Activated T-helper 9 cell treated with anti-CD3 and anti-CD28 coated beads, Interleukin-2, amount 50 U/mL, for 16 hours (primary cell): ENCODE results near the gene MRPL53.
"Not testable (repeated sequence)": the region's sequence is repeated elsewhere in the genome, so short reads cannot be mapped to it uniquely, and the experiment has no call there.

Source experiments
- DNase-seq: peaks from one replicate; pipeline ENCODE4 v3.0.0-alpha.2; 2020; ENCODE audit warnings: low read depth

The MRPL53 gene

DNA sequence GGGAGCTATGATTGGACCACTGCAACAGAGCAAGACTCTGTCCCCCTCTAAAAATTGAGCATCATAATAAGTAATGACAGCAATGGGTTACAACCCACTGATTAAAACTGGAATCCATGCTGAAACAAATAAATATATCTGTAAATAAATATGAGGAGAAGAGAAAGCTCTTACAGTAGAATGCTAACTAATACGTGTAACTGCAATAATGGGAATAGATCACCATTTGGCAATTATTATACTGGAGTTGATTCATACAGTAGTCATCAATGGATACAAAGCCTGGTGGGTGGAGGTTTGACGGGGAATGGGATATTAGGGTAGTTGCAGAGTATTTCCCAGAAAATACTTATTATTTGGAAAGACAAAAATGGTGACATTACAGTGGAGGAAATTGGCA, 23.7 kb downstream of the MRPL53 start:
- no peak for DNase-seq

DNA sequence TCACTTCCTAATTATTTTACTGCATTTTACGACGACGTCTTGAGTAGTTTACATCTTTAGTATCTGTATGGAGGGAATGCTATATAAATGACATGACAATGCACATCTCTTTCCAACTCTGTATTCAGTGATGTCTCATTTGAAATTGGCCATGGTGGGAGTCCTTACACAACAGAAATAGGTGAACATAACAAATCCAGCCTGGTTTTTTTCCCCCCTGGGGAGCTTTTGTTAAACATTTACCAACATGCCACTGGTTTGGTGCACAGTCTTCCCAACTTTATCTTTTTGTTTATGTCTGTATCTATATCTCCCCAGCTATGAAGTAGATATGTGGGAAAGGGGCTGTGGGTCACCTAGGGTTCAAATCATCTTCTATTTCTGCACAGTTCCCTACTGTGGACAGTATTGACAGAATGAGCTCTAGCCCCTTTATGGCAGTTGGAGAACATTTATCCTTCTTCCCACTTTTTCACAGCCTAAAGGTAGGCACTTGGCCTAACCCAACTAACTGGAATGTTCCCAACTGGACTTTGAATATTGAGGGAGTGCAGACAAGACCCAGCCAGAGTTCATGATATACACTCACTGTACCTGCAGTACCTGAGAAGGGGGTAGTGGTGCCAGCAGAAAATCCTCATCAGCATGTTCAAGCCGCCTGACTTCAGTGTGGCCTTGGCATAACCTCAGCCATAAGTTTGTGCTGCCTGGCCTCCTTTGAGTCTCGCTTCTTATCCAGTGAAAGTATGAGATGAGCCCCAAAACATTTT, 25.1 kb downstream of the MRPL53 start:
- DNase-seq: no peak

DNA sequence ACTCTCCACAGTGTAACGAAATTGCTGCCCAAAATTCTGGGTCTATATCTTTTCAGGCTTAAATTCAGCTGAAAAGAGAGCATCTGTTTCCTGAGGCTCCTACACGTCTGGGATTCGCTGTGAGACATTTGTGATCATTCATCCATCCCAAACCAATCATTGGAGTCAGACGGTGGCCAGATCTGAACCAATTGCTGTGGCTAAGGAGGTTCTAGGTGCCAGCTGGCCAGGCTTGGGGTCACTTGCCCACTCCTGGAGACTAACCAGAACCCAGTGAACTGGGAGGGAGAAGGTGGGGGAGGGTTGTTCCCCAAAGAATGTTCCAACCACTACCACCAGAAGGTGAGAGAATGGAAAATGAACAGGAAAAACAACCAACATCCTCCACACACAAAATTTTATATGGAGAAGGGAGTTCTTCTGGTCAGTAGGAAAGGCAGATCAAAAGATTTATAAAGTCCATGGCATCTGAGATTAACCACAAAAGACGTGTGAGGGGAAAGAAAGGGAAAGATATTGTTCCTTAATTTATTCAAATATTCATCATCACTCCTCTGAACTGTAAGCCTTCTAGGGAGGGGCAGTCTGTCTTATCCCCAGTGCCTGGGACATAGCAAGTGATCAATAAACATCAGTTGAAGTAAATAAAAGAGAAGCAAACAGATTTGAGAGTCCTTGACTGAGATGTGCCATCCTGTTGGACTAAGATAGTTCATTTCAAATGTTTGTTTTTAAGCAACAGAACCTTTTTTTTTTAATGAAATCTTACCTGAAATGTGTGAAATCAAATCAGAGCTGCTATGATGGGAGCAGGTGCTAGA, 27.8 kb downstream of the MRPL53 start:
- no peak for DNase-seq

DNA sequence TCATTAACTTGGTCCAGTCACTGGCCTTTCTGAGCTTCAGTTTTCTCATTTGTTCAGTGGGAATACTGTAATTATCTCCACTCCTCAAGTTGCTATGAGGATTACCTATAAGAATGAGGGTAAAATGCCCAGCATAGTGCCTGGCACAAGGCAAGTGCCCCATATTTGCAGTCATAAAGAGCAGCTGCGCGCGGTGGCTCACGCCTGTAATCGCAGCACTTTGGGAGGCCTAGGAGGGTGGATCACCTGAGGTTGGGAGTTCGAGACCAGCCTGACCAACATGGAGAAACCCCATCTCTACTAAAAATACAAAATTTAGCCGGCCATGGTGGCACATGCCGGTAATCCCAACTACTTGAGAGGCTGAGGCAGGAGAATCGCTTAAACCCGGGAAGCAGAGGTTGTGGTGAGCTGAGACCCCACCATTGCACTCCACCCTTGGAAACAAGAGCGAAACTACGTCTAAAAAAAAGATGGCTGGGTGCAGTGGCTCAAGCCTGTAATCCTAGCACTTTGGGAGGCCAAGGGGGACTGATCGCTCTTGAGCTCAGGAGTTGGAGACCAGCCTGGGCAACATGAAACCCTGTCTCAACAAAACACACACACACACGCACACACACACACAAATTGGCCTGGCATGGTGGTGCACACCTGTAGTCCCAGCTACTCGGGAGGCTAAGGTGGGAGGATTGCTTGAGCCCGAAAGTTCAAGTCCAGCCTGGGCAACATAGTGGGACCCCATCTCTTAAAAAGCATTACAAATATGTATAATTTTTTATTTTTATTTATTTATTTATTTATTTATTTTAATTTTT, 29.8 kb downstream of the MRPL53 start:
- DNase-seq: not testable (repeated sequence)

DNA sequence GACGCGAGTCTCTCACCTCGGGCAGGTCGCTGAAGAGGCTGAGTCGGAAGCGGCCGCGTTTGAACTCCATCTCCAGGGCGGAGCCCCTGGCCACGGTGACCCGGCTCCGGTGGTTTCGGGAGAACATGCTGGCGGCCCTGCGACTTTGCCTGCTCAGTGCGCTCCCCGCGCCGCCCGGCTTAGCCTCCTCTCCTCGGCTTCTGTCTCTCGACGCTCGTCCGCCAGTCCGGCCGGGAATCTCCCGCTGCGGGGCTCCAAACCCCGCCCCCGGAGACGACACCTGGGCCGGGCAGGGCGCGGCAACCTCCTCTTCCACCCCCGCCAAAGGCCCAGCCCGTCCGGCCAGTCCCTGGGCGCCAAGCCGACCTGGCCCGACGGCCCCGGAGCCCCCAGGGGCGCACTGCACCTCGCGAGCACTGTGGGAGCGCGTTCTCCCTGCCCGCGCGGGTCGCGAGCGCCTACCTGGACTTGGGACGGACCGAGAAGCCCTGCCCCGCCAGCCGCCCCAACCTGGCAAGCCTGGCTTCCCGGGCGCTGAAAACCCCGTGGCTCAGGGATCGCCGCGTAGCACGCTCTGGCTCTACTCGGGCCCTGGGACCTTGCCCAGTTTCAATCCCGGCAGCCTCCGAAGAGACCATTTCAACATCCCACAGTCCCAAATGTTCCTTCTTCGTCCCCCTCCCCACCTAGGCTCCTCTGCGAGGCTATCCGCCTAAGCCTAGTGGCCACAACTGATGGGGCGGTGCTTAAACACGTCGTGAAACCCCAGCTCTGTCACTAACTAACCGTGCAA, 30.6 kb downstream of the MRPL53 start, which contains the start of gene RTKN:
RTKN (minus strand) TSS at position 248 of the 793 bp plus-strand sequence; CDS start at position 127, 121 bp downstream.
- no peak for DNase-seq

DNA sequence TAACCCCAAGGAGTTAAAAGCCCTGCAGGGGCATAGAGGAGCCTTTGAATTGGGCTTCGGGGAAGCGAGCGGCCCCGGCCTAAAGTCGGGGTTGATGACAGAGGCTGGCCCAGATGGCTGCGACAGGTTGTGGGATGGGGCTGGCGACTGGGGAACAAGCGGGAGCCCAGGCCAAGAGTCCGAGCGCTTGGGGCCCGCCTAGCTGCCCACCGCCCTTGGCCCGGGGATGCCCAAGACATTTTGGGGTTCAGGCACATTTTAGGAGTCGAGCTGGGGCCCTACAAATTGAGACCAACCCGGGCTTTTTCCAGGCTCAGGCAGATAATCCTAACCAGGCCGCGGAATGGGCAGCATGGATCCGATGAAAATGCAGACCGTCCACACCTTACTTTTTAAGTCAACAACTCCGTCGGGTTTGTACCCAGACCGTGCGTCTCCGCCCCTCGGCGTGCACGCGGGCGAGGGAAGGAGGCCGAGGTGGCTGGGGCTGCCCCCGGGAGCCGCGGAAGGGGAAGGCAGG, 31.2 kb downstream of the MRPL53 start:
- no peak for DNase-seq

DNA sequence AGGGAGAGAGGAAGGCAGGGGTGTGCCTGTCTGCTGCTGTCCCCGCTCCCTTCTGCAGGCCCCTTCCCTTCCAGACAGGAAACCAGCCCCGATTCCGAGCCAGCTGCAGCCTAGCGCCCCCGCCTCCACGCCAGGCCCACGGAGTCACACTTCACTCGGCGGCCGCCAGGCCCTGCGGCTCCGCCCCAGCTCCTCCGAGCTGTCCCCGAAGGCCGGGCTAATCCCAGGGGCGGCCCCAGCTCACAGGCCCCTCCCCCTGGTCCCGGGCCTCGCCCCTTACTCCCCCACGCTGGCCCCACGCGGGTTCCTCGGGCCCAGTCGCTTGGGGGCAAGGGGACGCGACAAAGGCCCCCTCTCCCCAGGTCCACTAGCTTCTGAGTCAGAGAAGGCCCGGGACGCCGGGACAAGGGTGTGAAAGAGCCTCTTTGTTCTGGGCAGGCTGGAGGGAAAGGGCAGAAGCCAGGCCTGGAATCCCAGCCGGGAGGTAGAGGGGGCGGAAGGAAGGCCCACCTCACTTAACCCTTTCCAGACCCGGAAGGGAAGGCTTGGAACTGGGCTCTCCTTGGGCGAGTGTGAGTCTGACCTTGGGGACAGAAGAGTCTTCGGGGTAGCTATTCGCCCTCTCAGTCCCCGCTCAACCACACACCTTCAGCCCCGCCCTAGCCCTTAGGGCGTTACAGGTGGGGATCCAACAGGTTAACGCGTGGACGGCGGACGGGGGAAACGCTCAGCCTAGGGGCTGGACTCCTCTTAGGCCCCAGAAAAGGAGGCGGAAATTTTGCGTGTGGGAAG, 31.9 kb downstream of the MRPL53 start:
- DNase-seq: no peak

DNA sequence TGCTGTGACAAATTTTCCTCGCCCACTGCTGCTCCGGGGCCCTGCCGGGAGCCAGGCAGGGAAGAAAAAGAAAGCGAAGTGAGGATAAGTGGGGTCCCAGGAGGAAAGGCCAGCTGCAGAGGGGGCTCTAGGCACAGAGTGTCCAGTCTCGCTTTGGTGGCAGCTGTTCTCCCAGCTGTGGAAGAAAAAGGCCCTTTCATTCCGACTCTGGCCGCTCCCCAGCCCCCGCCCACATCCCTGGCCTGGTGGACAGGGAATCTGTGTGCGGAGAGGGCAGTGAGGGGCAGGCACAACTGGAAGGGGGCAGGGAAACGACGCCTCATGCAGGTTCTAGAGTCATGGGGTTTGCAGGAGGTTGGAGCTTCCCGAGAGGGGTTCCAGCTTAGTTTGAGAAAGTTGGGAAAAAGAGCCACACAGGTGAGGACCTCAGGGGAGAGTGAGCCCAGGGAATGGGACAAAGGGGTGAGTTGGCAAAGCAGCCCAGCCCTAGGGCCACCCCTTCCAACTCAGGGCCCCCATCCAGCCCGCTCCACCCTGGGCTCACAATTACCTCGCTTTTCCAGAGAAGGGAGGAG, 32.6 kb downstream of the MRPL53 start:
- DNase-seq: no peak

DNA sequence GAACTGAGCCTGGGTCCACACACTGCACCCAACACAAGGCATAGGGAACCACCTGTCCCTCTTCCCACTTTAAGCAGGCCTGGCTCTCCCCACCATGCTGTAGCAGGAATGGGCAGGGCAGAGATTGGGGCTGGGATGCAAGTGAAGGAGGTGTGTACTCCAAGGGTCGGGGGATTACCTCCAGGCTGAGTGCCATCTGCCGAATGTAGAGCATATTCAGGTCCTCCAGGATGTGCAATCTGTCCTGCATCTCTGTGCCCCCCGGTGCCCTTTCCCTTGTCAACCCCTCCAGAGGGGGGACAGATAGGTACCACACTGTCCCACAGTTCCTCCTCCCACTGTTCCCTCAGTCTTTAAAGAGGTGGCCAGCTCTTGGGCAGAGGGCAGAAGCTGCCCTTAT, 33.1 kb downstream of the MRPL53 start:
- DNase-seq: no peak

DNA sequence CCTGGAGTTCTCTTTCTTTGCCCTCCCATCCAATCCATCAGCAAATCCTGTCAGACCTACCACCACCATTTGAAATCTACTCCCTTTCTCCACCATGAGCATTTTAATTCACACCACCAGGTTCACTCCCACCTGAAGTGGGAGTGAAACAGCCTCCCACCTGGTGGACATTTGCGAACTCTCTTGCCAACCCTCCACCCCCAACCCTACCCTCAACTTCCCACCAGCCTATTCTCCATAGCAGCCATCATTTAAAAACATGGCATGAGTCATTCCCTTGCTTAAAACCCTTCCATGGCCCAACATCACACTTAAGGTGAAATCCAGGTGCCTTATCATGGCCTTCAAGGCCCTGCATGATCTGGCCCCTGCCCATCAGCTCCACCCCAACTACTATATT, 34.2 kb downstream of the MRPL53 start:
- DNase-seq: no peak

DNA sequence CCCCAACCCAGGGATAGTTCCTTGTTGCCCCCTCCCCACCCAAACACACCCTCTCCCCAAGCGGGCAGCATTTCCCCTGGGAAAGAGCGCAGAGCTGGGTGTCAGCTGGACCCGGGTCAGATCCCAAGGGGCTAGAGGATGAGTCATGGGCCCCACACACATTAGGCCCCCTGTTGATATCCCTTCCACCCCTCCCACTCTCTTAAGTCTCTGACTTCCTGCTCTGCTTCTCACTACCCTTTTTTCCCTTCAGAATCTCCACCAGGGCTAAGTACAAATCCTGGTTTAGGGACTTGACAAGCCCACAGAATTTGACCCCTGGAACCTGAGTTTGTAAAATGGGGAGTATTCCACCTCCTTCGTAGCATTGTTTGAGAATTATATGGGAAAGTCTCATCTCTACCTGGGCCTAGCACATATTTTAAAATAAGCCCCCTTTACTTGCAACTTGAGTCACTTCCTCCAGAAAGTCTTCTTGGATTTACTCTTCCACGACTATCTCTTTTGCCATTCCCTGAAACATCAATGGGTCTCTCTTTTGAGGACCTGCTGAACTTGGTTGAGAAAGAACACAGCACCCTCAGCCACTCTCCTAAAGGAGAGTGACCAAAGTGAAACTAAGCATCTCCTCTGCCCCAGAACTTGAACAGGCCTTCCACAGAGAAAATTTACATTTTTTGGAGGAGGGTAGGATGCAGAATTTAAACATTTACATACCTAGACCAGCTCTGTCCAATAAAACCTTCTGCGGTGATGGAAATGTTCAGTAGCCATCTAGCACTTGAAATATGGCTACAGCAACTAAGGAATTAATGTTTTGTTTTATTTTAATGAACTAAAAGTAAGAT, 35.4 kb downstream of the MRPL53 start:
- no peak for DNase-seq

DNA sequence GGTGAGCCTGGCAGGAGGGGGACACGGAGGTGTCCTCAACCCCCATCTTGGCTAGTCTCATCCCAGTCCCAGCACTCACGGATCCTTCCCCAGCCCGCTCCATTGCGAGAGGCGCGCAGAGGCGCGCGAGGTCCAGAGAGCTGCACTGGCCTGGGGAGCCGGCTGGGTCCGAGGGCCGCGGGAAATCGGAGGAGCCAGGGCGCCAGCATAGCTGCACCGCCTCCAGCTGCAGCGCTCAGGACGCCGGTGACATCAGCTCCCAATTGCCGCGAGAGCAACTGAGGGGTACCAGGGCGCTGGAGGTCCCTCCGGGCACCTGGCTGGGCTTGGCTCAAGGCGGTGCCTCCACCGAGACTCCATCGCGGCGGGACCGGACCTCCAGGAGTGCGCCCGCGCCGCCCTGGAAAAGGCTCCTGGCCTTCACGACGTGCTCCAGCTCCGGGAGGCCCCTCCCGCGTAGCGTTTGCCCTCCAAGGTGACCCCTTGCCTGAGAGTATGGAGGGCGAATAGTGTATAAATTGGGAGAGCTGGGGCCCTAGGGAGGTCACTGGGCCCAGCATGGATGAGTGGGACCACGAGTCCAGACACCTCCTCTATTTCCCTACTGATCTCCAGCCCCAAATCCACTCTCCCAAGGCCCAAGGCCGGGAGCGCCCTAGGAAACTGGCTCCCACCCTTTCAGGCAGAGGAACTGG, 36.2 kb downstream of the MRPL53 start:
- no peak for DNase-seq

DNA sequence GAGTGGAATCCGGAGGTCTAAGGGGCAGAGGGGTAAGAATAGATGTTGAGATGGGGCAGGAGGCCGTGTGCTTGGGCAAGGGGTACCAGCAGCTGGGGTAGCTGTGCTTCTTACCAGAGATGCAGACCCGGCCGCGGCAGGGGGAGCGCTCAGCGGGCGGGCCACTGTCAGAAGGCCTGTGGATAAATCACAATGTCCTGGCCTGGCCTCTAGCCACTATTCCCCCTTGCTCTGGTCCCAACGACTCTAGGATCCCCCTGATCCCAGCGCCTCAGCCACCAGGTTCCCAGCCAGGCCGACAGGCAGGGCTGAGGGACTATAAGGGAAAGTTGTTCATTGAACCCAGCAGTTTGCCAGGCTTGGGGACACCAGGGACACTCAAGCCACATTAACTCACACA, 42.0 kb downstream of the MRPL53 start:
- DNase-seq: no peak

DNA sequence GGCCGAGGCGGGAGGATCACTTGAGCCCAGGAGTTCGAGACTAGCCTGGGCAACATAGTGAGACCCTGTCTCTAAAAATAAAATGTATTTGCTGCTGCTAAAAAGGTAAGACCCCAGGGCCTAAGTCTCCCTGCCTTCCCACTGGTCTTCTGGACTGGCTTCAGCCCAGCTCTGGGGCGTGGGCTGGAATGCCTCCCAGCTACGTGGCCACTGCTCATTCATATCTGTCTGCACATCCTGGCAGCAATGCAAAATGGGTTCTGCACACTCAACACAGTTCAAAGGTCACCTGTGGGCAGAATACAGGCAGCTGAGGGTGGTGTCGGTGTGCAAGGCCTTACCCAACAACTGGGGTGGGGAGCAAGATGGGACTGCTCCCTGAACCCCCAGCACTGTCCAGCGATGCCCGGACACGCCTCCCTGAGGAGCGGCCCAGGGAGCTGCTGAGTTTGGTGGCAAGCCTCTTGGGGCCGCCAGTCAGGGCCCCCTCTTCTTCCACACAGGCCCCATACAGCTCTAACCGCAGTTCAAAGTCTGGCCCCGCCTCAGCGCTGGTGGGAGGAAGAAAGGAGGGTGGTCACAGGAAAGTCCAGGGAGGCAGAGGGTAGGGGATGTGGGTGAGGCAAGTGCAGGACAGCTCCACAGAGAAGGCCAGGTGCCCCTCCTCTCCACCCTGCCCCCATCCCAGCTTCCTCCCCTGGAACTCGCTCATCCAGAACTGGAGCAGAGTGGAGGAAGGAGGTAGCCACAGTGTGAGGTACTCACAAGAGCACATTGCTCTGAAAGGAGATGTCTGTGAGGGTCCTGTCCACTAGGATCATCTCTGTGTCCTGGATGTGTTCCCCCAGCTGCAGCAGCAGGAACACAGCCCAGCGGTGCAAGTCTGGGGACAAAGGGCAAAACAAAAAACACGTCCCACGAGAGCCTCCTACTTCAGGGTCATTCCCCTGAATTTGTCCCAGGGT, 42.7 kb downstream of the MRPL53 start:
- no peak for DNase-seq

DNA sequence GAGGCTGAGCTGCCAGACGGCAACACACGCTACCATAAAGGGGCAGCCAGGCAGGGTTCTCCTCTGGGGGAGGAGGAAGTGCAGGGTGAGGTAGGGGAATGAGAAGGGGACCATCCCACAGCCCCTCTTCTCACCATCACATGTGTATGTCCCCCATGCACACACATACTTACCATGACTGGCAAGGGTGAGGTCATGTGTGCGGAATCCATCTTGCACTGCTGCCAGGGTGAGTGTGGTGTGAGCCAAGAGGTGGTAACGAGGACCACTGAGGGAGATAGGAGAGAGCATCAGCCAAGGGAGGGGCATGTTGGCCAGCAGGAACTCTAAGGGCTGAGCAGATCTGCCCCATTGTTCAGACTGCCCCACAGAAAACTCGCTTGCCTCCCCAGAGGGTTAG, 43.8 kb downstream of the MRPL53 start:
- DNase-seq: no peak

DNA sequence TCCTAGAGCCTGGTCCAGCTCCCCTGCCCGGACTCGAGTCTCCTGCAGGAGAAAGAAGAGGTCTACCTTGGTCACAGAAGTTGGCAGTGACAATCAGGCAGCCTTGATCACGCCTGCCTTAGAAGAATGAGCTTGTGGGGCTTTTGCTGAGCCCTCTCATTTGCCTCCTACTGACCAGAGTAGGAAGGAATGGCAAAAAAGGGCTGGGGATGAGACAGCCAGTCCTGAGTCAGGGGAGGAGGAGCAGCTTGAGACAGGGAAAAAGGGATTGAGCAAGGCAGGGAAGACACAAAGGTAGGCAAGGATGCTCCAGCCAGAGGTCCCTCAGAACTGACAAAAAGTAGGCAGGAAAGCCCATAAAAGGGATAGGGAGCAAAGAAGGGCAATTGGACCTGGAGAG, 44.9 kb downstream of the MRPL53 start:
- no peak for DNase-seq

DNA sequence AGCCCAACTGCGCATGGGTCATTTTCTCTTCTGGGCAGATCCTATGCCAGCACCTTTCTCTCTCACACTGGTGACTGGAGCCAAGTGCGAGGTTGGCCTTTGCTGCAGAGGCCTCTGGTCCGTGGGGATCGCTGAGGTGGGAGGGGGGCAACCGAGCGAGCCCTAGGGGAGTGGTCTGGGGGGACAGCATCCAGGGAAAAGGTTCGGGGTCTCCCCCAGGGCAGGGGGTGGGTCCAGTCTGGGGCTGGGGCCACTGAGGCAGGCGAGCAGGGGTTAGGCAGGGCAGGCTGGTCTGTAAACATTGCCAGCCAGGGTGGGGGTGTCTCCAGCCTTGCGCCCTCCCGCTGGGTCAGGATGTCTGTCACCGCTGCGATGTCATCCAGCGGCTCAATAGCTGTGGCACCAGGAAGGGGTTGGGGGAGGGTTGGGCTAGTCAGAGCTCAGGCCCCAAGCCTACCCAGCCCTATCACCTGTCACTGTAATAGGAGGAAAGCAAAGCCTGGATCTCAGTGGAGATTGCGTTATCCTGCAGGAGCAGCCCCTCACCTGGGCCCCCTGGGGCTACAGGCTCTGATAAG, 46.2 kb downstream of the MRPL53 start:
- no peak for DNase-seq
